ENCODE results near the gene PAX2.

PAX2 gene

GRCh38 chr10:100793055-100793454, 47.7 kb downstream of the PAX2 start (continued):
- no peak for TF ChIP-seq CSRNP3 (CRISPR knock-in tag; IDR thresholded peaks at IDR 0.05)
- no peak for TF ChIP-seq TOX (CRISPR knock-in tag; IDR thresholded peaks at IDR 0.05; ENCODE audit: borderline replicate concordance)
- TF ChIP-seq ZNF70 (CRISPR knock-in tag; IDR thresholded peaks at IDR 0.05): no peak

GRCh38 chr10:100799881-100800280, 54.5 kb downstream of the PAX2 start:
- no peak for ATAC-seq
- TF ChIP-seq OSR1 (CRISPR knock-in tag; IDR thresholded peaks at IDR 0.05) (no peak), ZFP3 (CRISPR knock-in tag; IDR thresholded peaks at IDR 0.05) (no peak), PATZ1 (CRISPR knock-in tag; IDR thresholded peaks at IDR 0.05; ENCODE audit: borderline replicate concordance) (no peak), ZNF8 (CRISPR knock-in tag; IDR thresholded peaks at IDR 0.05) (no peak), ZNF565 (CRISPR knock-in tag; conservative IDR thresholded peaks at IDR 0.05; ENCODE audit: low read depth) (no peak), TCF4 (CRISPR knock-in tag; IDR thresholded peaks at IDR 0.05; ENCODE audit: borderline replicate concordance) (no peak)

DNA sequence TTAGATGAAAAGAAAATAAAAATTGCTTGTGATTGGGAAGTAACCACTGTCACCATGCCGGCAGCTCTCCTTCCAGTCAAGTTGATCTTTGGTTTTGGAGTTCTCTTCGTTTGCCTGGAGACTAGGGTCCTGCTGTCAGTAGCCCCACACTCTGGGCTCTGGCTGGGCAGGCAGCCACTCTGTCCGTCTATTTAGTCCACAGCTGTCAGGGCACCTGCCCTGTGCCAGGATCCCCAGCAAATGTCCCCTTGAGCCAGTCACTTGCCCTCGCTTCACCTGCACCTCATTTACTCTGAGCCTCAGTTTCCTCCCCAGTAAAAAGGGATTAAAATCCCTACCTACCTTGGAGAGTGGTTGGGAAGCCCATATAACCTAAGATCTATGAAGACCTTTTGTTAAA, 55.5 kb downstream of the PAX2 start:
- TF ChIP-seq PATZ1 (CRISPR knock-in tag; IDR thresholded peaks at IDR 0.05; ENCODE audit: borderline replicate concordance) (no peak), POU6F1 (CRISPR knock-in tag; IDR thresholded peaks at IDR 0.05; ENCODE audit: borderline replicate concordance, low read depth) (no peak), ISL1 (CRISPR knock-in tag; IDR thresholded peaks at IDR 0.05) (no peak), ARNTL (CRISPR knock-in tag; IDR thresholded peaks at IDR 0.05; ENCODE audit: borderline replicate concordance, low read depth) (no peak), ZNF8 (CRISPR knock-in tag; IDR thresholded peaks at IDR 0.05) (no peak), TCF4 (CRISPR knock-in tag; IDR thresholded peaks at IDR 0.05; ENCODE audit: borderline replicate concordance) (no peak), ZNF70 (CRISPR knock-in tag; IDR thresholded peaks at IDR 0.05) (no peak), ZC3H10 (CRISPR knock-in tag; IDR thresholded peaks at IDR 0.05) (no peak), ZFP30 (CRISPR knock-in tag; IDR thresholded peaks at IDR 0.05) (no peak), OSR1 (CRISPR knock-in tag; IDR thresholded peaks at IDR 0.05) (no peak), RARB (CRISPR knock-in tag; IDR thresholded peaks at IDR 0.05) (no peak), CREB5 (CRISPR knock-in tag; IDR thresholded peaks at IDR 0.05; ENCODE audit: low read depth) (no peak)
- TF ChIP-seq, protein P1, sequence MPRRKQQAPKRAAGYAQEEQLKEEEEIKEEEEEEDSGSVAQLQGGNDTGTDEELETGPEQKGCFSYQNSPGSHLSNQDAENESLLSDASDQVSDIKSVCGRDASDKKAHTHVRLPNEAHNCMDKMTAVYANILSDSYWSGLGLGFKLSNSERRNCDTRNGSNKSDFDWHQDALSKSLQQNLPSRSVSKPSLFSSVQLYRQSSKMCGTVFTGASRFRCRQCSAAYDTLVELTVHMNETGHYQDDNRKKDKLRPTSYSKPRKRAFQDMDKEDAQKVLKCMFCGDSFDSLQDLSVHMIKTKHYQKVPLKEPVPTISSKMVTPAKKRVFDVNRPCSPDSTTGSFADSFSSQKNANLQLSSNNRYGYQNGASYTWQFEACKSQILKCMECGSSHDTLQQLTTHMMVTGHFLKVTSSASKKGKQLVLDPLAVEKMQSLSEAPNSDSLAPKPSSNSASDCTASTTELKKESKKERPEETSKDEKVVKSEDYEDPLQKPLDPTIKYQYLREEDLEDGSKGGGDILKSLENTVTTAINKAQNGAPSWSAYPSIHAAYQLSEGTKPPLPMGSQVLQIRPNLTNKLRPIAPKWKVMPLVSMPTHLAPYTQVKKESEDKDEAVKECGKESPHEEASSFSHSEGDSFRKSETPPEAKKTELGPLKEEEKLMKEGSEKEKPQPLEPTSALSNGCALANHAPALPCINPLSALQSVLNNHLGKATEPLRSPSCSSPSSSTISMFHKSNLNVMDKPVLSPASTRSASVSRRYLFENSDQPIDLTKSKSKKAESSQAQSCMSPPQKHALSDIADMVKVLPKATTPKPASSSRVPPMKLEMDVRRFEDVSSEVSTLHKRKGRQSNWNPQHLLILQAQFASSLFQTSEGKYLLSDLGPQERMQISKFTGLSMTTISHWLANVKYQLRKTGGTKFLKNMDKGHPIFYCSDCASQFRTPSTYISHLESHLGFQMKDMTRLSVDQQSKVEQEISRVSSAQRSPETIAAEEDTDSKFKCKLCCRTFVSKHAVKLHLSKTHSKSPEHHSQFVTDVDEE (CRISPR knock-in tag; IDR thresholded peaks at IDR 0.05): no peak
- no peak for ATAC-seq

Data from SK-N-SH treated with all-trans-retinoic acid at 6 μM for 48 hours (cell line).